ENCODE measurements around the gene SUGCT. TPM values are rescaled to one million over a fixed set of nuclear protein-coding genes. Genes with fewer than 3 reads are reported as not detected.
A peak's percentile ranks its signal among the peaks of the same experiment; 100 is the strongest.

Gene SUGCT
- total RNA-seq, 1 donor from 2014 or later, result 1.7 TPM

DNA sequence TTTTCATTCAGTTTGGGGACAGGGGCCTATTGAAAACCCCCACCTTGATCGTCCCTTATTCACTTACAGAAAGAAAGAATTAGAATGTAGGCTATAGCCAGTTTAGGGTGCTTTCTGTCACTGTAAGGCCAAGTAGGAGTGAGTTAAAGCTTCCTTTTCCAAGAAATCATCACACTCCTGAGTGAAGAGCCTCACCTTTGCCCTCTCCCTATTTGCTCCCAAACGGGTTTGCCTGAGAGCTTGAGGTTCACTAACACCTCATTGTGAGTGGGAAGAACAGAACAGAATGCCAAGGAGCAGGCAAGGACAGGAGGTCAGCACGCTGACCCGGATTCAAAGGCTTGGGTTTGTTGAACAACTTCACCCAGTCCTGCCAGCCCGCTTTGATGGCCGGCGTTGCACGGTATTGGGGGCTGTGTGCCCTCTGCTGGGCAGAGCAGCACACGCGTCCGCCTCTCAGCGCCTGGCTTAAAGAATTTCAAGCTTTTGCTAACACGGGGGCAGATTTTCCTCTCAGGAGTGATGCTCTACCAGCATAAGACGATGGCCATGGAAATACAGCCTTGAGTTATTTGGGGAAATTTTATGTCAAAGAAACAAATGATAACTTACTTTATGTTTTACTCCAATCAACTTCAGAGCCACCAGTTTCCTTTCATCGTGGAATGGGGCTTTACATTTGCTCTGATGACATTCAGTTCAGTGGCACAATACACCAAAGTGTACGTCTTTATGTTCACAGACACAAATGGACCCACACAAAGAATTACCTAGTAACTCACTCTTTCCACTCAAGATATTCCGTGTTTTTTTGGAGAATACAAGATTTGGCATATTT is 470.0 kb downstream of the SUGCT start:
- no peaks in the 10 kb centered on the region for H3K36me3 ChIP-seq
- peak; percentile 70 for DNase-seq
- TF ChIP-seq, protein P1, sequence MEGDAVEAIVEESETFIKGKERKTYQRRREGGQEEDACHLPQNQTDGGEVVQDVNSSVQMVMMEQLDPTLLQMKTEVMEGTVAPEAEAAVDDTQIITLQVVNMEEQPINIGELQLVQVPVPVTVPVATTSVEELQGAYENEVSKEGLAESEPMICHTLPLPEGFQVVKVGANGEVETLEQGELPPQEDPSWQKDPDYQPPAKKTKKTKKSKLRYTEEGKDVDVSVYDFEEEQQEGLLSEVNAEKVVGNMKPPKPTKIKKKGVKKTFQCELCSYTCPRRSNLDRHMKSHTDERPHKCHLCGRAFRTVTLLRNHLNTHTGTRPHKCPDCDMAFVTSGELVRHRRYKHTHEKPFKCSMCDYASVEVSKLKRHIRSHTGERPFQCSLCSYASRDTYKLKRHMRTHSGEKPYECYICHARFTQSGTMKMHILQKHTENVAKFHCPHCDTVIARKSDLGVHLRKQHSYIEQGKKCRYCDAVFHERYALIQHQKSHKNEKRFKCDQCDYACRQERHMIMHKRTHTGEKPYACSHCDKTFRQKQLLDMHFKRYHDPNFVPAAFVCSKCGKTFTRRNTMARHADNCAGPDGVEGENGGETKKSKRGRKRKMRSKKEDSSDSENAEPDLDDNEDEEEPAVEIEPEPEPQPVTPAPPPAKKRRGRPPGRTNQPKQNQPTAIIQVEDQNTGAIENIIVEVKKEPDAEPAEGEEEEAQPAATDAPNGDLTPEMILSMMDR (IDR thresholded peaks at IDR 0.05), result peak; percentile 69
- no peaks in the 10 kb centered on the region for H3K27me3 ChIP-seq (ENCODE audit: low read depth)
- H3K9me3 ChIP-seq, result no peaks in the 10 kb centered on the region
- ATAC-seq, result peak; percentile 86
- H3K27ac ChIP-seq, result no peak overlapping the region
- H3K4me3 ChIP-seq, result no peak overlapping the region
- peaks cover 4% of the 10 kb centered on the region for H3K4me1 ChIP-seq
- intact Hi-C loops (cut with DNase I), result no loop called here

DNA sequence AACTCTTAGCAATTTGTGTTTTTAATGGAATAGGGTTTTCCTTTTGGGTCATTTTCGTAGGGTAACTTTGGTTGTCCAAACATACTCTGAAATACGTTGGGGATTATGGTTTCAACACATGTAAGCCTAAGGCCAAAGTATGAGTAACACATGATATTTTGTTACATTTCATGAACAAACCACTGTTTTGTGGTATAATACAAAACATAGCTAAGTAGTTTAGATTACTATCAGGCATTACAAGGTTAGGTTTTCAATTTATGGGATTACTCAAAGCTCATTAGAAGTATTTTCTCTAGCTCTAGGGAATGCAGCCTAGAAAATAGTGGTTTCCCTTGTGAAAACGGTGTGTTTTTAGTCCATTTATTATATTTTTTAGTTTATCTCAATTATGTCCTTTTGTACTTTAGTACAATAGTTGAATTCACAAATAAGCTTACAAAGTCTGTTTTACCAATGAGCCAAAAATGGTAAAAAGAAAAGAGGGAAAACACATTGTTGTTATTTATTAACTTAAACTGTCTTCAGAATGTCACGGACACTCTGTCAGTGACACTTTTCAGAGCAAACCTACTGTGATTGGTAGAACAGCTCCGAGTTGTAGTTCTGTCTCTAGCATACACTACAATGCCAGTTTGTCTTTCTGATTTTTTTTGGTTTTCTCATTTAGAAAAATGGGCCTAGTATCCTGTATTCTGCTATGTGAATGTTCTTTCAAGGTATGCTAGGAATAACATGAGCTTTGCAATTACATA is 473.7 kb downstream of the SUGCT start:
- ATAC-seq (no peak), DNase-seq (no peak)
- TF ChIP-seq, protein P1 (IDR thresholded peaks at IDR 0.05), result no peak
- Histone ChIP-seq H3K27ac (no peak overlapping the region), H3K4me3 (no peak overlapping the region), H3K27me3 (ENCODE audit: low read depth) (no peaks in the 10 kb centered on the region), H3K36me3 (no peaks in the 10 kb centered on the region), H3K9me3 (no peaks in the 10 kb centered on the region), H3K4me1 (peaks cover 4% of the 10 kb centered on the region)
- intact Hi-C loops (cut with DNase I), result no loop called here

DNA sequence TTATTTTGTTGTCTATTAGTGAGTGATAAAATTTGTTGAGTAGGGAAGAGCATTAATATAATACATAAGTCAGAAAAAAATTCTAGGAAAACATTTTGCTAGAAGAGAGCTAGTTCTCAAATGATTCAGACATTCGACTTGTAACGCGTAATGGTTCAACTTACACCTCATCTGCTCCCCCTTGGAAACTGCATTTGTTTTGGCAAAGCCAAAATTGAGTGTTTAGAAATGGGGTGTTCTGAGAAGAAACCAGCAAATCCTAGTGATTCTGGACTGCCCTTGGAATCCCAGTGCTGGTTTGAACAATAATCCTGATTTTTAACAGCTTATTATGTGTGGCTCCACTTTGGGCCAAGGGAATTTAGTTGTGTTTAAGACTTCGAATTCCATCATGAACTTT is 475.7 kb downstream of the SUGCT start:
- no peak overlapping the region for H3K27ac ChIP-seq
- no peaks in the 10 kb centered on the region for H3K36me3 ChIP-seq
- intact Hi-C loops (cut with DNase I), result no loop called here
- no peak for DNase-seq
- H3K27me3 ChIP-seq (ENCODE audit: low read depth), result no peaks in the 10 kb centered on the region
- no peaks in the 10 kb centered on the region for H3K9me3 ChIP-seq
- H3K4me3 ChIP-seq, result no peak overlapping the region
- H3K4me1 ChIP-seq, result no peaks in the 10 kb centered on the region
- no peak for ATAC-seq
- TF ChIP-seq, protein P1 (IDR thresholded peaks at IDR 0.05), result no peak

DNA sequence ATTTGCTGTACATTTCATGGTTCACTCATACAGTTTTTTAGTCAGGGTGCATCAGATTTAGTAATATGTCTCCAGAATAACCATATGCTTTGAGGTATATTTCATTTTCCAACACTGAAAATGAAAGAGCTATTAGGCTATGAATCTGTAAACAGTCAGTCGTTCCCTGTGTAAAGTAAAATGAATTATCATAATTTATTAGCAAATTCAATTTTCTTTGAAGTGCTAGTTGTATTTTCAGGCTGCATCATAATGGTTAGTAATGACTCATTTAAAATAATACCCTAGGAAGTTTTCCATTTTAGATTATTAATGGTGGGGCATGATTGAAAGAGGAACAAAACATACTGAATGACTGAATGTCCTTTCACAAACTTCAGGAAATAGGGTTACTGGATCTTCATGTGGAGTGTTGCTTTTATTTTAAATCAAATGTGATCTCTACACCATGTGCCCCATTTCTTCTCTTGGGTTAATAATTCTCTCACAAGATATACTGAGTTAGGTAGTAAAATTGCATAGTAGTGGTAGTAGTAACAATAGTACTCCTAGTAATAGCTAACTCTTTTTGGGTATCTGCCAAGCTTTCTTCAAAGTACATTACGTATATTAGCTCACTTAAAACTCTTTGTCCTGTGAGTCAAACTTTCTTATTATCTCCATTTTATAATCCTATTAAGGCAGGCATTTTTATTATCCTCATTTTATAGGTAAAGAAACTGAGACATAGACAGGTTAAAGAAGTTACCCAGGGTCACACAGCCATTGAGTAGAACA is 476.5 kb downstream of the SUGCT start:
- H3K4me3 ChIP-seq, result no peak overlapping the region
- no peak for ATAC-seq

DNA sequence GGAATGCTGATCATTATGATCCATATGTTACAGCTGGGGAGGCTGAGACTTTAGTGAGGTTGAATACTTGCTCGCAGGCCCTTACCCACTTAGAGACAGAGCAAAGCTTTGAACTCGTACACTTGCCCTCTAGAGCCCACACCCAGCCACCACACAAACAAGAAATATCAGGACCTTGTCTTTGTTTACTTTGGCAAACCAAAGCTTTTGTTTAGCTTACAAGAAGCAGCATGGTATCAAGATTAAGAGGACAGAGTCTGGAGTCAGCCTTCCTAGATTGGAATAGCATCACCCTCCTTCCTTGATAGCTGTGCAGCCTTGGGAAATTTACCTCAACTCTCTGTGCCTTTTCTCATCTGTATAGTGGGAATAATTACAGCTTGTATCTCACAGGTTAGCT is 477.5 kb downstream of the SUGCT start:
- H3K4me3 ChIP-seq, result no peak overlapping the region
- intact Hi-C loops (cut with DNase I), result no loop called here
- no peaks in the 10 kb centered on the region for H3K4me1 ChIP-seq
- no peaks in the 10 kb centered on the region for H3K36me3 ChIP-seq
- H3K9me3 ChIP-seq, result no peaks in the 10 kb centered on the region
- DNase-seq, result no peak
- no peak overlapping the region for H3K27ac ChIP-seq
- no peaks in the 10 kb centered on the region for H3K27me3 ChIP-seq (ENCODE audit: low read depth)
- TF ChIP-seq, protein P1 (IDR thresholded peaks at IDR 0.05), result no peak
- ATAC-seq, result no peak

More for the DNA sequence above, 476.5 kb downstream of the SUGCT start:
- Histone ChIP-seq H3K27ac (no peak overlapping the region), H3K36me3 (no peaks in the 10 kb centered on the region), H3K27me3 (ENCODE audit: low read depth) (no peaks in the 10 kb centered on the region), H3K9me3 (no peaks in the 10 kb centered on the region), H3K4me1 (no peaks in the 10 kb centered on the region)
- TF ChIP-seq, protein P1 (IDR thresholded peaks at IDR 0.05), result no peak
- DNase-seq, result no peak
- intact Hi-C loops (cut with DNase I), result no loop called here

Data from lower lobe of right lung (tissue), 2 donors.